GM15510 (cell line): ENCODE results near the gene SHISA7.

ENCODE experiments used
- POLR2A ChIP-seq: IDR thresholded peaks from 3 replicates; pipeline ENCODE4 v1.6.1; 2011; ENCODE audit warnings: borderline replicate concordance; ENCODE audit not compliant: insufficient read length; ENCODE audit errors: extremely low read depth

SHISA7 gene

DNA sequence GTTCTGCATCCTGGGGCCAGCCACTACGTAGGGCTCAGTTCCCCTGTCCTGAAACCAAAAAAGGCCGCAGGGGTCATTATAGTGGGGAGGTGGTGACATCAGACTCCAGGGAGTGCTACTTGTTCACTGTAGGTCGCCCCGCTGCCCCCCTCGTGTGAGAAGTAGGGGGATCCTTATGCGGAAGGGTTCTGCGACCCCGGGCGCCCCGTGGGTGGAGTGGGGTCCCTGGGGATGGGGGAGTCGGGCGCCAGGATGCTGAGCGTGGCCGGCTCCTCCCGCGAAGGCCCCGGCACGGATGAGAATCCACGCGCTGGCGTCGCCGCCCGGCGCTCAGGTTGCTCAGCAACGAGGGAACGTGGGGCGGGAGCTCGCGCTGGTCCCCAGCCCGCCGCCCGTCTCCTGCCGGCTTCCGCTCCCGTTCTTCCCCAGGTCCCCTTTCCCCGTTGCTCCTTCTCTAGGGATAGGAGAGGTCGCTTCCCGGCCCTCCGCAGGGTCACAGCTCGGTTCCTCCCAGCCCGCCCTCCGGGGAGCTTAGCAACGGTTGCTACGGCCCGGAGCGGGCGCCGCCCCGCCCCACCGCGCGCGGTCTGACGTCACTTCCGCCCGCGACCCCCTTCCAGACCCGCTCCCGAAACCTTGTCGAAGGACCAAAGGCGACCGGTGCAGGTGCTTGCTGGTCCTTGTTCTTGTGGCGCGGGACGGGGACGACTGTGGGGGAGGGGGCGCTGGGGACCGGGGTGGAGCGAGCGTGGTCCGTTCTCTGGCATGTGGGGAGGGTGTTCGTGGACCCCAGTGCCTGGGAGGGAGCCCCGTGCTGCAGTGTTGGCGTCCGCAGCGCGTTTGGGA, 41.7 kb upstream of the SHISA7 start, which contains the start of gene NAT14:
NAT14 (plus strand) TSS at position 596 of the 846 bp plus-strand sequence. CDS start 521 bp downstream, outside the sequence.
- peak; percentile 43 for TF ChIP-seq POLR2A

DNA sequence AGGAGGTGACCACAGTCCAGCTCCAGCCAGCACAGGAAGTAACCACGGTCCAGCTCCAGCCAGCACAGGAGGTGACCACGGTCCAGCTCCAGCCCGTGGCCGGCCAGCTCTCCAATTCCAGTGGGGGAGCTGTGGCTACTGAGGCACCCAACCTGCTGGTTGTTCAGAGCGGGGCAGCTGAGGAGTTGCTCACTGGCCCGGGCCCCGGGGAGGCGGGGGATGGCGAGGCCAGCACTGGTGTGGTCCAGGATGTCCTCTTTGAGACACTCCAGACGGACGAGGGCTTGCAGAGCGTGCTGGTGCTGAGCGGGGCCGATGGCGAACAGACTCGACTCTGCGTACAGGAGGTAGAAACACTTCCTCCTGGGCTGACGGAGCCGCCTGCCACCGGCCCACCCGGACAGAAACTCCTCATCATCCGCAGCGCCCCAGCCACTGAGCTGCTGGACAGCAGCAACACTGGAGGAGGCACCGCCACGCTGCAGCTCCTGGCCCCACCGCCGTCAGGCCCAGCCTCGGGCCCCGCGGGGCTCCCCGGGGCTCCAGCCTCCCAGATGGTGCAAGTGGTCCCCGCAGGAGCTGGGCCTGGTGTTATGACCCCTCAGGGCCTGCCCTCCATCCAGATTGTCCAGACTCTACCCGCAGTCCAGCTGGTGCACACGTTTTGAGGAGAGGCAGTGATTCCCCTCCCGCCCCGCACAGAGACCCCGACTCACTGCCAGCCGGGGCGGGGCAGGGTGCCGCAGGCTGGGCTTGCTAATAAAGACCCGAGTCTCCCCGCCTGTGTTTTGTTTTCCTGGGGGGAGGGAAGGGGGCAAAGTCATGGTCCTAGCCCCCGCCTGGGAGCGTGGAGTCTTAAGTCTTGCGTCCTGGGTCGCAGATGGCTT, 40.8 kb upstream of the SHISA7 start:
- no peak for TF ChIP-seq POLR2A

DNA sequence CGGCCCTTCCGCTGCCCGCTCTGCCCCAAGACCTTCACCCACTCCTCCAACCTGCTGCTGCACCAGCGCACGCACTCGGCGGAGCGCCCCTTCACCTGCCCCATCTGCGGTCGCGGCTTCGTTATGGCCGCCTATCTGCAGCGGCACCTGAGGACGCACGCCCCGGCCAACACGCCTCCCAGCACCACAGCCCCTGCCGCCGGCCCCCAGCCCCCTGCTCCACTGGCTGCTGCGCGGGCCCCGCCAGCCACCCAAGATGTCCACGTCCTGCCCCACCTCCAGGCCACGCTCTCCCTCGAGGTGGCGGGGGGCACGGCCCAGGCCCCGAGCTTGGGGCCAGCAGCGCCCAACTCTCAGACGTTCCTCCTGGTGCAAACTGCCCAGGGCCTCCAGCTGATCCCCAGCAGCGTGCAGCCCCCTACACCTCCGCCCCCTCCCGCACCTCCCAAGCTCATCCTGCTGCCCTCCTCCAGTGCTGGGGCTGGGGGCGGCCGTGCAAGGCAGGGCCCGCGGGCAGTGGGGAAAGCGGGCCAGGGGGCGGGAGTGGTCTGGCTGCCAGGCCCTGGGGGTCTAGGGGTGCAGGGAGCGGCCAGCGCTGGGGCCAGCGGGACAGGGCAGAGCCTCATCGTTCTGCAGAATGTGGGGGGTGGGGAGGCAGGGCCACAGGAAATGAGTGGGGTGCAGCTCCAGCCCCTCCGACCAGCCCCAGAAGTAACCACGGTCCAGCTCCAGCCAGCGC, 40.0 kb upstream of the SHISA7 start:
- TF ChIP-seq POLR2A = no peak

DNA sequence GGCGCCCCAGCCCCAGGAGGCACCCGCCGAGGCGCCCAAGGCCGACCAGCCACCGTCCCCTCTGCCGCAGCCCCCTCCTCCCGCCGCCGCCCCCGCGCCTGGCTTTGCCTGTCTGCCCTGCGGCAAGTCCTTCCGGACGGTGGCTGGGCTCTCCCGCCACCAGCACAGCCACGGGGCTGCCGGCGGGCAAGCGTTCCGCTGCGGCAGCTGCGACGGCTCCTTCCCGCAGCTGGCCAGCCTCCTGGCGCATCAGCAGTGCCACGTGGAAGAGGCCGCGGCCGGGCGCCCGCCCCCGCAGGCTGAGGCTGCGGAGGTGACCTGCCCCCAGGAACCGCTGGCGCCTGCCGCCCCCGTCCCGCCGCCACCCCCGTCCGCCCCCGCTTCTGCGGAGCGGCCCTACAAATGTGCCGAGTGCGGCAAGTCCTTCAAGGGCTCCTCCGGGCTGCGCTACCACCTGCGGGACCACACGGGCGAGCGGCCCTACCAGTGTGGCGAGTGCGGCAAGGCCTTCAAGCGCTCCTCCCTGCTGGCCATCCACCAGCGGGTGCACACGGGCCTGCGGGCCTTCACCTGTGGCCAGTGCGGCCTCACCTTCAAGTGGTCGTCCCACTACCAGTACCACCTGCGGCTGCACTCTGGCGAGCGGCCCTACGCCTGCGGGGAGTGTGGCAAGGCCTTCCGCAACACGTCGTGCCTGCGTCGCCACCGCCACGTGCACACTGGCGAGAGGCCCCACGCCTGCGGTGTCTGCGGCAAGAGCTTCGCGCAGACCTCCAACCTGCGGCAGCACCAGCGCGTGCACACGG, 39.3 kb upstream of the SHISA7 start:
- TF ChIP-seq POLR2A = no peak

DNA sequence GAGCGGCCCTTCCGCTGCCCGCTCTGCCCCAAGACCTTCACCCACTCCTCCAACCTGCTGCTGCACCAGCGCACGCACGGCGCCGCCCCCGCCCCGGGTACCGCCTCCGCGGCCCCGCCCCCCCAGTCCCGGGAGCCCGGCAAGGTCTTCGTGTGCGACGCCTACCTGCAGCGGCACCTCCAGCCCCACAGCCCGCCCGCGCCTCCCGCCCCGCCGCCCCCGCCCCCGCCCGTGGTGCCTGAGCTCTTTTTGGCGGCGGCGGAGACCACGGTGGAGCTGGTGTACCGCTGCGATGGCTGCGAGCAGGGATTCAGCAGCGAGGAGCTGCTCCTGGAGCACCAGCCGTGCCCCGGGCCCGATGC, 38.7 kb upstream of the SHISA7 start:
- TF ChIP-seq POLR2A = no peak

DNA sequence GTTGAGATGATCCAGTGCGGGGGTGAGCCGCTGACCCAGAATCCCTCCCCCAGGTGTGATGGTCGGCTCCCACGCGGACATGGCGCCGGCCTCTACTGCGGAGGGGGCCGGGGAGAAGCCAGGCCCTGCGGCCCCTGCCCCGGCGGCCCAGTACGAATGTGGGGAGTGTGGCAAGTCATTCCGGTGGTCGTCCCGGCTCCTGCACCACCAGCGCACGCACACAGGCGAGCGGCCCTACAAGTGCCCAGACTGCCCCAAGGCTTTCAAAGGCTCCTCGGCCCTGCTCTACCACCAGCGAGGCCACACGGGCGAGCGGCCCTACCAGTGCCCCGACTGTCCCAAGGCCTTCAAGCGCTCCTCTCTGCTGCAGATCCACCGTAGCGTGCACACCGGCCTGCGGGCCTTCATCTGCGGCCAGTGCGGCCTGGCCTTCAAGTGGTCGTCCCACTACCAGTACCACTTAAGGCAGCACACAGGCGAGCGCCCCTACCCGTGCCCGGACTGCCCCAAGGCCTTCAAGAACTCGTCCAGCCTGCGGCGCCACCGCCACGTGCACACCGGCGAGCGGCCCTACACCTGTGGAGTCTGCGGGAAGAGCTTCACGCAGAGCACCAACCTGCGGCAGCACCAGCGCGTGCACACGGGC, 38.2 kb upstream of the SHISA7 start:
- TF ChIP-seq POLR2A = no peak

DNA sequence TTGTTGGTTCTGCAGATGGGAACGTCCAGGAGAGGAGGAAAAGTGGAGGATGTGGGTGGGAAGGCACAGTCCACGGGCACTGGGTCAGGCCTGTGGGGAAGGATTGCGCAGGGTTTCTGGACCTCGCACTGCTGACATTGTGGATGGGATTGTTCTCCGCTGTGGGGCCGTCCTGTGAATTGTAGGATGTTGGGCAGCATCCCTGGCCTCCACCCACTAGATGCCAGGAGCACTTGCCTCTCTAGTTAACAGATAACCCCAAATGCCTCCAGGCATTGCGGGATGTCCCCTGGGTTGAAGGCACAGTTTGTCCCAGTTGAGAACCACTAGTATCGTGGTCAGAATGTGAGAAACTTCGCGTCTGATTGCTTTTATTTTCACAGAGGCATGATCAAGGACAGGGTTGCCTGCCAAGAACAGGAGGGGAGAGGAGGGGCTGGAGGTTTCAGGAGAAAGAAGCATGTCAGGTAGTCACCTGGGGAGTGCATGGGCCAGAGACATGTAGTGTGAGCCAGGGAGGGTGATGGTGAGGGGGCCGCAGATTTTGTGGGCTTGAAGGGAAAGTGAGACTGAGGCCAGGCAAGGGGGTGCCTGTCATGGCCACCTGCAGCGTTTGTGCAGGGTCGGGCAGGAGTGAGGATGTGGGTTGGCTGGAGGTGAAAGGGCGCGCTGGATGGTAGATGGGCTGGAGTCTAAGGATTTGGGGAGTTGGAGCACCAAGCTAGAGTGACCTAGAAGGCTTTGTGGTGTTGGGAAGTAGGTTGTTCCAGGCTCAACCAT, 36.5 kb upstream of the SHISA7 start:
- TF ChIP-seq POLR2A = no peak

DNA sequence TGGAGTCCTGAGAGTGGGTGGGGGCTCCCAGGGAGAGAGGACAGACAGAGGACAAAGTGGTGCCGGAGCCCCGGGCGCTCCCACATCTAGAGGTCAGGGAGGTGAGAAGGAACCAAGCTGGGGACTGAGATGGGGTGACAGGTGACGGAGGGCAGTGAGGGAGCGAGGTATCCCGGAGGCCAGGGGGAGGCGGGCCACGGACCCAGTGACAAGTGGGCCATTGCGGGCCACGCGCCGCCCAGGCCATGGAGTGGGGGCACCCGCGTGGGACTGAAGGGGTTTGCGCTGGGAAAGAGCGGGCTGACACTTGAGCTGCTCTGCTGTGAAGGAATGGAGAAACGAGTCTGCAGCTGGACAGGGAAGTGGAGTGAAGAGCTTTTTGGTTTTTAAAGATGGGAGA, 35.9 kb upstream of the SHISA7 start:
- TF ChIP-seq POLR2A = no peak

DNA sequence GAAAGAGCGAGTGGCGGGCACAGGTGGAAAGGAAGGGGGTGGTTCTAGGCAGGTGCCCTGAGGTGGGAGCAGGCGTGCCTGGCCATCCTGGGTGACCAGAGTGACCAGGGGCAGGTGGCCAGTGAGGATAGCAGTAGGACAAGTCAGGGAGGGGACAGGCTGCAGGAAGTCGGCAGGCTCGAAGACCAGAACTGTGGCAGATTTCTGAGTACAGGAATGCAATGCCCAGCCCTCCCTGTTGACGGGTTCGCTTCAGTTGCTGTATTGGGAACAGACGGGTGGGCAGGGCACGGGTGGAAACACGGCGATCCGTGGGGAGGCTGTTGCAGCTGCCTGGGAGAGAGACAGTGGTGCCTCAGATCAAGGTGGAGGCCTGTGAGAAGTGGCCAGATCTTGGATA, 35.3 kb upstream of the SHISA7 start:
- TF ChIP-seq POLR2A = no peak

DNA sequence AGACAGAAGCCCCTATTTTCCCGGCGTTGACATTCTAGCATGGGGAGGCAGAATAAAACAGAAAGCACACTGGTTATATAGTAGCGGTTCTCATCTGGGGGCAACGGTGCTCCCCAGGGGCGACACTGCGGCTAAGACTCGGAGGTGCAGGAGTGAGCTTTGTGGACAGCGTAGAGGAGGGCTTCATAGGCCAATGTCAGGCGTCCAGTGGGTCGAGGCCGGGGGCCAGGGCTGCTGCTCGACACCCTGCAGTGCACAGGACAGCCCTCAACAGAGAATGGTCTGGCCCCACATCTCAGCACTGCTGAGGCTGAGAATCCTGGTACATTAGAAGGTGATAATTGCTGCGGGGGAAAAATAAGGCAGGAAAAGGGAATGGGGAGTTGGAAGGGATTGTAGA, 34.8 kb upstream of the SHISA7 start:
- TF ChIP-seq POLR2A = no peak

DNA sequence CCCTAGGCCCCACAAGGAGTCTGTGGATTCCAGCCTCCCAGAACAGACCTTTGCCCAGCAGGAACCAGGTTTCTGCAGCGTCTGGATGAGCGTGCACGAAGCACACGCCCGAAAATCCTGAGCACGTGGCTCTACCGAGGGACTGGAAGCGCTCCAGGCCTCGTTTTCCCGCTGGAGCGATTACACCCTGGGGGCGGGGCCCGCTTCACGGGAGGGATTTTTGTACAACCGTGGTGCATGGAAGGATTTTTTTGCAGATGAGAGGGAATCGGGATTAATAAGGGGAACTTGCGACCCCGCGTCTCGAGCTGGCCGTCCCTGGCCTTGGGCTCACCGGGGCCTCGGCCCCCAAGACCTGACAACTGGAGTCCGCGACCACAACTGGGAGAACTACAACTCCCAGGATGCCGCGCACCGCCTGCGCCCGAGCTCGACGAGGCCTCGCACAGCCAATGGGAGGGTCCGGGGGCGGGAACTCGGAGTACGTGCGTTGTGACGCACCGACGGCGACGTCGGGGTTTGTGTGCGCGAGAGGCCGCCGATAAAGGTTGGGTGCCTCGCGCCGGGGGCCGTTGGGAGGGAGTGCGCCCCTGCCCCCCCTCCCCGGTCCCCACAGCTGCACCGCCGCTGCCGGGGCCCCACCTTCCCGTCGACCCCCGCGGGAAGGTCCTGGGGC, 33.1 kb upstream of the SHISA7 start, which contains the start of gene ZNF628:
ZNF628 (plus strand) TSS at position 518 of the 676 bp plus-strand sequence. CDS start 3,294 bp downstream, outside the sequence.
- TF ChIP-seq POLR2A = peak; percentile 64
